Right lobe of liver (tissue), 6 donors: Measurements from ENCODE around the gene TSSK2. TPM values are rescaled to one million over a fixed set of nuclear protein-coding genes. Genes with fewer than 3 reads are reported as not detected.

Source experiments
- ATAC-seq, 4 donors: fragments of 200-7000 bp; cut with Tn5 transposase; one replicate each; pipeline ENCODE4 v1.9.1; 2020; ENCODE audit warnings: mild to moderate bottlenecking in 4 of 4, moderate library complexity in 4 of 4
- DNase-seq, 3 donors: peaks; one replicate each; pipeline ENCODE4 v3.0.0-alpha.2; 2020
- H3K27ac ChIP-seq, 3 donors: fragments of 200-600 bp; one replicate each; pipeline ENCODE4 v1.8.0; 2022
- H3K27me3 ChIP-seq, 2 donors: fragments of 200-600 bp; one replicate each; pipeline ENCODE4 v1.8.0; 2022
- H3K36me3 ChIP-seq, 4 donors: fragments of 200-600 bp; sonication (generic) in 1 of 4; one replicate each; pipeline versions ENCODE4 v1.5.1 to v1.8.0; 2017 to 2022; ENCODE audit warnings: control low read depth in 1 of 4
- H3K4me1 ChIP-seq, 4 donors: fragments of 200-600 bp; sonication (generic) in 1 of 4; one replicate each; pipeline versions ENCODE4 v1.5.1 to v1.8.0; 2017 to 2022; ENCODE audit warnings: control low read depth in 1 of 4
- H3K4me3 ChIP-seq, 3 donors: fragments of 200-600 bp; one replicate each; pipeline ENCODE4 v1.8.0; 2022
- H3K9me3 ChIP-seq, 4 donors: fragments of 200-600 bp; sonication (generic) in 1 of 4; one replicate each; pipeline versions ENCODE4 v1.5.1 to v1.8.0; 2017 to 2022; ENCODE audit warnings: control low read depth in 1 of 4
- CTCF ChIP-seq, 4 donors: fragments of 200-600 bp in 3 of 4; fragments of 450-650 bp in 1 of 4; IDR thresholded peaks; one replicate each; pipeline versions ENCODE4 v1.5.1 to v1.8.0; 2016 to 2022; ENCODE audit warnings: antibody characterized with exemption in 4 of 4, mild to moderate bottlenecking in 2 of 4
- POLR2A ChIP-seq: fragments of 450-650 bp; IDR thresholded peaks from one replicate; pipeline ENCODE4 v1.6.1; 2017; ENCODE audit warnings: antibody characterized with exemption, mild to moderate bottlenecking
- WGBS: methylation state at CpG from one replicate; pipeline ENCODE4 v1.1.6; 2018; ENCODE audit warnings: low coverage, low lambda C conversion rate; ENCODE audit not compliant: insufficient coverage; ENCODE audit errors: missing lambda C conversion rate; 5-methylcytosine and 5-hydroxymethylcytosine counted together
- intact Hi-C, 2 donors: fragments of 100-400 bp; cut with DNase I; formaldehyde crosslinking; loops; one replicate each; pipeline versions ENCODE4 v1.11.2 to v1.14.1; 2022
- total RNA-seq, 6 experiments: library from RNA; depleted of rRNA in 2 of 6; stranded (reverse); fragments of >200 nt in 2 of 6; fragmentation: NEBNext Ultra II Directional in 3 of 6; extraction: Animal tissue kit (Norgen Biotek cat#: 25700) in 3 of 6; gene quantifications; one replicate each; pipeline versions ENCODE4 v1.1.0 to v1.2.4, GENCODE V29; 2016 to 2023
- donor health status: DM: no; HTN: yes; CAD: no.
- donor health status: DM: no; HTN: no; CAD: no.
- donor health status: DM: no; HTN: no; CAD: no.
- donor health status: DM: no; HTN: yes; CAD: no.
- donor health status: DM: no; HTN: yes; CAD: no.

The TSSK2 gene
- total RNA-seq, 6 experiments from 2014 or later = not detected

GRCh38 chr22:19111140-19111539 lies 20.0 kb upstream of the TSSK2 start:
- WGBS = no CpG with 5 or more reads among the region's 3 CpGs
- H3K27me3 ChIP-seq = no peaks in the 10 kb centered on the region
- no peak for ATAC-seq
- no peaks in the 10 kb centered on the region for H3K36me3 ChIP-seq
- peaks cover 0 to 36% (median 9%) of the 10 kb centered on the region in 4 donors for H3K4me1 ChIP-seq
- DNase-seq = no peak
- H3K27ac ChIP-seq = peak overlapping the region in 1 of 3 donors; percentile 66
- no peaks in the 10 kb centered on the region for H3K9me3 ChIP-seq
- H3K4me3 ChIP-seq = no peak overlapping the region
- no peak for TF ChIP-seq POLR2A
- TF ChIP-seq CTCF (IDR thresholded peaks at IDR 0.05) = no peak
- intact Hi-C loops = no loop called here

GRCh38 chr22:19111584-19111983 lies 19.5 kb upstream of the TSSK2 start:
- Histone ChIP-seq H3K4me1 (peaks cover 0 to 36% (median 9%) of the 10 kb centered on the region in 4 donors), H3K27me3 (no peaks in the 10 kb centered on the region), H3K36me3 (no peaks in the 10 kb centered on the region), H3K4me3 (no peak overlapping the region), H3K27ac (peak overlapping the region in 1 of 3 donors; percentile 66), H3K9me3 (no peaks in the 10 kb centered on the region)
- intact Hi-C loops = no loop called here
- TF ChIP-seq CTCF (IDR thresholded peaks at IDR 0.05) (no peak), POLR2A (no peak)
- no peak for DNase-seq
- WGBS = 93% methylated on average over 3 of the region's 3 CpGs
- no peak for ATAC-seq

GRCh38 chr22:19113429-19113828 lies 17.7 kb upstream of the TSSK2 start:
- Histone ChIP-seq H3K36me3 (no peaks in the 10 kb centered on the region), H3K9me3 (no peaks in the 10 kb centered on the region), H3K4me1 (peaks cover 0 to 39% (median 9%) of the 10 kb centered on the region in 4 donors), H3K27me3 (no peaks in the 10 kb centered on the region), H3K4me3 (no peak overlapping the region), H3K27ac (no peak overlapping the region)
- TF ChIP-seq CTCF (IDR thresholded peaks at IDR 0.05) (no peak), POLR2A (no peak)
- intact Hi-C loops = no loop called here
- WGBS = 93% methylated on average over 5 of the region's 5 CpGs
- DNase-seq (no peak), ATAC-seq (no peak)

- no peak overlapping the region for H3K4me3 ChIP-seq
- H3K4me1 ChIP-seq = peaks cover 0 to 27% (median 3%) of the 10 kb centered on the region in 4 donors
- H3K36me3 ChIP-seq = no peaks in the 10 kb centered on the region
- ATAC-seq = peak; percentile 60 to 85 (median 70)
- intact Hi-C loops = no loop called here
- H3K27me3 ChIP-seq = no peaks in the 10 kb centered on the region
- peak in 1 of 3 donors; percentile 68 for DNase-seq
- no peaks in the 10 kb centered on the region for H3K9me3 ChIP-seq
- TF ChIP-seq POLR2A (no peak), CTCF (IDR thresholded peaks at IDR 0.05) (no peak)
- H3K27ac ChIP-seq = no peak overlapping the region
- WGBS = no CpG with 5 or more reads among the region's 4 CpGs
Measured at GRCh38 chr22:19114984-19115552, 16.0 kb upstream of the TSSK2 start.
